GM23248 (cell line): Measurements from ENCODE around the gene KITLG. TPM values are rescaled to one million over a fixed set of nuclear protein-coding genes. Genes with fewer than 3 reads are reported as not detected.

Experiments used
- DNase-seq: peaks from one replicate; pipeline ENCODE4 v3.0.0-alpha.2; 2015
- H2AFZ ChIP-seq: fragments of 200-600 bp; sonication (generic); 2 replicates; pipeline ENCODE4 v1.6.1; 2016; ENCODE audit warnings: antibody characterized with exemption
- H3F3A ChIP-seq: fragments of 200-600 bp; sonication (generic); 2 replicates; pipeline ENCODE4 v1.6.1; 2016; ENCODE audit warnings: mild to moderate bottlenecking, antibody characterized with exemption, mixed run types; ENCODE audit not compliant: insufficient read depth
- H3K27ac ChIP-seq: fragments of 200-600 bp; sonication (generic); 2 replicates; pipeline ENCODE4 v1.5.1; 2016; ENCODE audit warnings: mild to moderate bottlenecking
- H3K27me3 ChIP-seq: fragments of 200-600 bp; sonication (generic); replicated peaks from 2 replicates; pipeline ENCODE4 v1.6.1; 2016; ENCODE audit warnings: mild to moderate bottlenecking; ENCODE audit not compliant: insufficient read depth
- H3K36me3 ChIP-seq: fragments of 200-600 bp; sonication (generic); 2 replicates; pipeline ENCODE4 v1.6.1; 2016; ENCODE audit warnings: low read depth, mild to moderate bottlenecking
- H3K4me1 ChIP-seq: fragments of 200-600 bp; sonication (generic); 2 replicates; pipeline ENCODE4 v1.6.1; 2016; ENCODE audit warnings: mild to moderate bottlenecking; ENCODE audit not compliant: insufficient read depth
- H3K4me2 ChIP-seq: fragments of 200-600 bp; sonication (generic); one replicate; pipeline ENCODE4 v1.6.1; 2016; ENCODE audit warnings: mild to moderate bottlenecking; ENCODE audit not compliant: unreplicated experiment
- H3K4me3 ChIP-seq: fragments of 200-600 bp; sonication (generic); 2 replicates; pipeline ENCODE4 v1.5.1; 2016; ENCODE audit warnings: mild to moderate bottlenecking
- H3K79me2 ChIP-seq: fragments of 200-600 bp; sonication (generic); 2 replicates; pipeline ENCODE4 v1.6.1; 2016; ENCODE audit warnings: mild to moderate bottlenecking; ENCODE audit not compliant: insufficient read depth
- H3K9ac ChIP-seq: fragments of 200-600 bp; sonication (generic); 2 replicates; pipeline ENCODE4 v1.6.1; 2016; ENCODE audit warnings: mild to moderate bottlenecking
- H3K9me2 ChIP-seq: fragments of 200-600 bp; sonication (generic); 2 replicates; pipeline ENCODE4 v1.6.1; 2016; ENCODE audit warnings: mixed run types, mild to moderate bottlenecking, moderate library complexity; ENCODE audit not compliant: insufficient read depth
- H3K9me3 ChIP-seq: fragments of 200-600 bp; sonication (generic); one replicate; pipeline ENCODE4 v1.6.1; 2017; ENCODE audit warnings: low read depth
- H4K20me1 ChIP-seq: fragments of 200-600 bp; sonication (generic); 2 replicates; pipeline ENCODE4 v1.6.0; 2016; ENCODE audit not compliant: insufficient read depth
- EZH2 ChIP-seq: fragments of 200-600 bp; sonication (generic); IDR thresholded peaks from 2 replicates; pipeline ENCODE4 v1.6.1; 2018; ENCODE audit warnings: antibody characterized with exemption, mild to moderate bottlenecking; ENCODE audit not compliant: insufficient read depth, poor library complexity, severe bottlenecking
- EZH2phosphoT487 ChIP-seq: fragments of 200-600 bp; sonication (generic); IDR thresholded peaks from 2 replicates; pipeline ENCODE4 v1.6.1; 2018; ENCODE audit warnings: antibody characterized with exemption, moderate library complexity, mild to moderate bottlenecking, low read depth; ENCODE audit not compliant: insufficient read depth
- WGBS, 2 experiments: methylation state at CpG; one replicate each; pipeline ENCODE4 v1.1.6; 2015 to 2017; ENCODE audit warnings: low lambda C conversion rate in 2 of 2, low coverage in 1 of 2; ENCODE audit errors: missing lambda C conversion rate in 2 of 2; 5-methylcytosine and 5-hydroxymethylcytosine counted together
- in situ Hi-C: fragments of 300-500 bp; cut with MboI; formaldehyde crosslinking; loops from 2 replicates; pipeline ENCODE4 v1.15.0; 2020
- polyA plus RNA-seq: library from polyadenylated mRNA; unstranded; fragments of >200 nt; fragmentation: Nextera tagmentation; extraction: Ambion mirVana; gene quantifications from 2 replicates; pipeline ENCODE4 v1.2.1, GENCODE V29; 2016
- total RNA-seq: library from RNA; depleted of rRNA; stranded (reverse); fragments of >200 nt; shearing (Covaris generic); gene quantifications from 2 replicates; pipeline ENCODE4 v1.2.3, GENCODE V29; 2014

The KITLG gene
- total and polyA plus RNA-seq, 2 experiments from 2014 or later: 34.8 to 98.4 TPM

GRCh38 chr12:88546853-88547252 is 33.4 kb downstream of the KITLG start:
- H3K36me3 ChIP-seq: peaks cover 19% of the 10 kb centered on the region
- no peak overlapping the region for H2AFZ ChIP-seq
- TF ChIP-seq EZH2phosphoT487: no peak
- TF ChIP-seq EZH2: no peak
- H3K4me1 ChIP-seq: peaks cover 48% of the 10 kb centered on the region
- H3K27me3 ChIP-seq: no peaks in the 10 kb centered on the region
- H4K20me1 ChIP-seq: 0 out of 2 replicates have a peak, but pooled peaks cover 9% of the 10 kb centered on the region
- H3K9ac ChIP-seq: no peak overlapping the region
- 2 to 7% methylated on average over 2 of the region's 2 CpGs for whole genome bisulfite sequencing, 2 experiments
- peak overlapping the region; percentile 45 for H3K27ac ChIP-seq
- DNase-seq: peak; percentile 61
- peaks cover 68% of the 10 kb centered on the region for H3F3A ChIP-seq
- H3K4me2 ChIP-seq: peak overlapping the region; percentile 62
- H3K9me3 ChIP-seq: no peaks in the 10 kb centered on the region
- peak overlapping the region; percentile 17 for H3K4me3 ChIP-seq
- in situ Hi-C loops: no loop called here
- H3K9me2 ChIP-seq: no peaks in the 10 kb centered on the region
- peaks cover 100% of the 10 kb centered on the region for H3K79me2 ChIP-seq

GRCh38 chr12:88546226-88546625 is 34.0 kb downstream of the KITLG start:
- Histone ChIP-seq H3K9me3 (no peaks in the 10 kb centered on the region), H3K4me2 (peak overlapping the region; percentile 62), H3K27me3 (no peaks in the 10 kb centered on the region), H3K79me2 (peaks cover 100% of the 10 kb centered on the region), H3K9ac (no peak overlapping the region), H3K4me1 (peaks cover 41% of the 10 kb centered on the region), H3K9me2 (no peaks in the 10 kb centered on the region), H3K36me3 (peaks cover 25% of the 10 kb centered on the region), H4K20me1 (0 out of 2 replicates have a peak, but pooled peaks cover 9% of the 10 kb centered on the region), H3F3A (peaks cover 62% of the 10 kb centered on the region), H3K27ac (peak overlapping the region; percentile 45), H3K4me3 (peak overlapping the region; percentile 17), H2AFZ (no peak overlapping the region)
- in situ Hi-C loops: no loop called here
- 75 to 76% methylated on average over 2 of the region's 2 CpGs for WGBS, 2 experiments
- TF ChIP-seq EZH2 (no peak), EZH2phosphoT487 (no peak)
- DNase-seq: peak; percentile 27

- Histone ChIP-seq H2AFZ (no peak overlapping the region), H3F3A (peaks cover 55% of the 10 kb centered on the region), H3K79me2 (peaks cover 100% of the 10 kb centered on the region), H3K27me3 (no peaks in the 10 kb centered on the region), H3K4me3 (no peak overlapping the region), H3K27ac (no peak overlapping the region), H4K20me1 (0 out of 2 replicates have a peak, but pooled peaks cover 9% of the 10 kb centered on the region), H3K9me2 (no peaks in the 10 kb centered on the region), H3K9me3 (no peaks in the 10 kb centered on the region), H3K4me1 (peaks cover 39% of the 10 kb centered on the region), H3K36me3 (peaks cover 34% of the 10 kb centered on the region), H3K4me2 (peak overlapping the region; percentile 62), H3K9ac (no peak overlapping the region)
- in situ Hi-C loops: no loop called here
- TF ChIP-seq EZH2phosphoT487 (no peak), EZH2 (no peak)
- 68 to 70% methylated on average over 10 of the region's 10 CpGs for WGBS, 2 experiments
- peak; percentile 20 for DNase-seq
Measured at GRCh38 chr12:88544991-88545980, 35.0 kb downstream of the KITLG start.

- no peak for TF ChIP-seq EZH2phosphoT487
- TF ChIP-seq EZH2: no peak
- Histone ChIP-seq H3K79me2 (peaks cover 100% of the 10 kb centered on the region), H3K4me2 (no peak overlapping the region), H3K36me3 (peaks cover 54% of the 10 kb centered on the region), H4K20me1 (no peaks in the 10 kb centered on the region), H3K27me3 (no peaks in the 10 kb centered on the region), H3F3A (peaks cover 28% of the 10 kb centered on the region), H3K4me1 (peaks cover 2% of the 10 kb centered on the region; the same call in 1 of the 2 replicates), H3K27ac (no peak overlapping the region), H3K9me3 (no peaks in the 10 kb centered on the region), H3K9ac (no peak overlapping the region), H3K9me2 (no peaks in the 10 kb centered on the region), H2AFZ (no peak overlapping the region), H3K4me3 (no peak overlapping the region)
- in situ Hi-C loops: no loop called here
- DNase-seq: no peak
- 0% methylated on average over 1 of the region's 1 CpG for WGBS, 2 experiments
Measured at GRCh38 chr12:88539893-88540292, 40.4 kb downstream of the KITLG start.
